ENCODE data around the gene AFF3.

DNA sequence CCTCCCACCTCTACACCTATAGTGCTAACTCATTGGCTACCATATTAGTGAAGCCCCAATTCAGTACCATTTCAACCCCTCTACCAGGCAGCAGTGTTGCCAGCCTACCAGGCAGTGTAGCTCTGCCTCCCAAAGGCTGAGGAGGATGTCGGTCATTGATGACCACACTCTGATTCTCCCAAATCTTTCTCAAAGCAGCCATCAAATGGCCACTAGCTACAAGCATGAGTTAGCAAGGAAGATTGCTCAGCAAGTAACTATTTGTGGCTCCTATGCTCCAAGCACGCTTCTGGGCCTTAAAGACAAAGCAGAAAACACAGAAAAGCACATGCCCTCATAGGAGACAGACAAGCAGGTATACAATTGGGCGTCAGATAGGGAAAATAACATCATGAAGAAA, 42.7 kb upstream of the AFF3 start:
- TF ChIP-seq EZH2 (optimal IDR thresholded peaks at IDR 0.05; ENCODE audit: low read depth, low read length) (no peak), EZH2phosphoT487 (IDR thresholded peaks at IDR 0.05; ENCODE audit: low read length) (no peak)
- TF ChIP-seq, protein P1, sequence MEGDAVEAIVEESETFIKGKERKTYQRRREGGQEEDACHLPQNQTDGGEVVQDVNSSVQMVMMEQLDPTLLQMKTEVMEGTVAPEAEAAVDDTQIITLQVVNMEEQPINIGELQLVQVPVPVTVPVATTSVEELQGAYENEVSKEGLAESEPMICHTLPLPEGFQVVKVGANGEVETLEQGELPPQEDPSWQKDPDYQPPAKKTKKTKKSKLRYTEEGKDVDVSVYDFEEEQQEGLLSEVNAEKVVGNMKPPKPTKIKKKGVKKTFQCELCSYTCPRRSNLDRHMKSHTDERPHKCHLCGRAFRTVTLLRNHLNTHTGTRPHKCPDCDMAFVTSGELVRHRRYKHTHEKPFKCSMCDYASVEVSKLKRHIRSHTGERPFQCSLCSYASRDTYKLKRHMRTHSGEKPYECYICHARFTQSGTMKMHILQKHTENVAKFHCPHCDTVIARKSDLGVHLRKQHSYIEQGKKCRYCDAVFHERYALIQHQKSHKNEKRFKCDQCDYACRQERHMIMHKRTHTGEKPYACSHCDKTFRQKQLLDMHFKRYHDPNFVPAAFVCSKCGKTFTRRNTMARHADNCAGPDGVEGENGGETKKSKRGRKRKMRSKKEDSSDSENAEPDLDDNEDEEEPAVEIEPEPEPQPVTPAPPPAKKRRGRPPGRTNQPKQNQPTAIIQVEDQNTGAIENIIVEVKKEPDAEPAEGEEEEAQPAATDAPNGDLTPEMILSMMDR (IDR thresholded peaks at IDR 0.05; ENCODE audit: low read length), result no peak
